H1 (cell line): Measurements from ENCODE around the gene ZNF674. TPM values are rescaled to one million over a fixed set of nuclear protein-coding genes. Genes with fewer than 3 reads are reported as not detected.

Experiments used
- CTCF ChIA-PET: fragments of 300-600 bp; sonication (Branson Sonifier 250); formaldehyde crosslinking; loops from one replicate; lab custom pipeline; 2021; ENCODE audit not compliant: partially characterized antibody; lab: Charles Lee
- POLR2A ChIA-PET: fragments of 300-600 bp; sonication (Branson Sonifier 250); formaldehyde crosslinking; loops from one replicate; lab custom pipeline; 2021; ENCODE audit warnings: inconsistent platforms; ENCODE audit not compliant: partially characterized antibody; lab: Charles Lee
- DNase-seq, 2 experiments: peaks; one replicate each; pipeline versions ENCODE4 v3.0.0 to v3.0.0-alpha.2; 2010 to 2022; ENCODE audit warnings: low spot score in 2 of 2, low read depth in 1 of 2, mixed read lengths in 1 of 2
- FAIRE-seq: peaks from 2 replicates; lab custom pipeline; 2011; peaks lifted over from hg19 to GRCh38; lab: Jason Lieb, UNC
- H2AFZ ChIP-seq: 2 replicates; pipeline ENCODE4 v1.8.1; 2012; ENCODE audit warnings: low read length, inconsistent platforms
- H2AK5ac ChIP-seq: 2 replicates; pipeline ENCODE4 v1.6.1; 2013; ENCODE audit warnings: low read depth, low read length
- H2BK120ac ChIP-seq: replicated peaks from 2 replicates; pipeline ENCODE3; 2013; ENCODE audit warnings: low read depth, low read length, inconsistent platforms
- H2BK12ac ChIP-seq: 2 replicates; pipeline ENCODE4 v1.6.1; 2013; ENCODE audit warnings: low read depth, low read length
- H2BK15ac ChIP-seq: 2 replicates; pipeline ENCODE4 v1.6.1; 2013; ENCODE audit warnings: low read length
- H2BK20ac ChIP-seq: 2 replicates; pipeline ENCODE4 v1.6.1; 2013; ENCODE audit warnings: low read length
- H2BK5ac ChIP-seq: 2 replicates; pipeline ENCODE4 v1.6.1; 2013; ENCODE audit warnings: low read depth, low read length
- H3K14ac ChIP-seq: 2 replicates; pipeline ENCODE4 v1.6.1; 2013; ENCODE audit warnings: inconsistent platforms; ENCODE audit not compliant: insufficient read length
- H3K18ac ChIP-seq: 2 replicates; pipeline ENCODE4 v1.6.1; 2013; ENCODE audit warnings: low read length; ENCODE audit errors: extremely low read depth
- H3K23ac ChIP-seq: 2 replicates; pipeline ENCODE4 v1.6.1; 2013; ENCODE audit warnings: inconsistent platforms; ENCODE audit not compliant: insufficient read length
- H3K23me2 ChIP-seq: 2 replicates; pipeline ENCODE4 v1.6.1; 2013; ENCODE audit warnings: low read depth, low read length
- H3K27ac ChIP-seq: 2 replicates; pipeline ENCODE4 v1.6.1; 2011; ENCODE audit warnings: low read depth, low read length, inconsistent platforms
- H3K27me3 ChIP-seq, 4 experiments: replicated peaks in 1 of 4; 1 replicate in 1 of 4; 2 replicates in 3 of 4; pipeline versions ENCODE4 v1.6.1 to v1.8.1; 2011 to 2013; ENCODE audit warnings: low read length in 3 of 4, mild to moderate bottlenecking in 3 of 4, inconsistent platforms in 2 of 4, mixed read lengths in 2 of 4, moderate library complexity in 1 of 4; ENCODE audit not compliant: control insufficient read depth in 3 of 4, insufficient read depth in 3 of 4; ENCODE audit errors: extremely low read depth in 1 of 4
- H3K36me3 ChIP-seq, 4 experiments: 2 replicates each; pipeline versions ENCODE4 v1.6.1 to v1.8.1; 2011 to 2013; ENCODE audit warnings: mild to moderate bottlenecking in 4 of 4, low read length in 3 of 4, moderate library complexity in 2 of 4, control low read depth in 1 of 4, inconsistent platforms in 1 of 4; ENCODE audit not compliant: insufficient read depth in 4 of 4, control insufficient read depth in 2 of 4
- H3K4ac ChIP-seq: replicated peaks from 2 replicates; pipeline ENCODE3; 2013; ENCODE audit warnings: low read length, low read depth, mixed read lengths, inconsistent platforms; ENCODE audit not compliant: insufficient read length
- H3K4me1 ChIP-seq, 4 experiments: replicated peaks in 1 of 4; 1 replicate in 1 of 4; 2 replicates in 3 of 4; pipeline versions ENCODE4 v1.6.1 to v1.8.1; 2011 to 2013; ENCODE audit warnings: low read length in 3 of 4, inconsistent platforms in 2 of 4, mixed read lengths in 1 of 4; ENCODE audit not compliant: insufficient read depth in 4 of 4, control insufficient read depth in 3 of 4
- H3K4me2 ChIP-seq, 2 experiments: 2 replicates each; pipeline versions ENCODE4 v1.6.1 to v1.8.1; 2011 to 2013; ENCODE audit warnings: low read depth in 2 of 2, low read length in 2 of 2, control low read depth in 1 of 2, inconsistent platforms in 1 of 2, mild to moderate bottlenecking in 1 of 2; ENCODE audit not compliant: insufficient read depth in 1 of 2
- H3K4me3 ChIP-seq, 4 experiments: fragments of 200-600, 300-600 bp in 1 of 4; sonication (generic), shearing (Covaris generic), sonication (Bioruptor Twin) in 1 of 4; 2 replicates each; pipeline versions ENCODE4 v1.5.1 to v1.8.1; 2011 to 2016; ENCODE audit warnings: low read length in 4 of 4, low read depth in 3 of 4, control low read depth in 2 of 4, inconsistent platforms in 2 of 4, mild to moderate bottlenecking in 2 of 4, mixed read lengths in 1 of 4, moderate library complexity in 1 of 4; ENCODE audit not compliant: insufficient read depth in 2 of 4; ENCODE audit errors: extremely low read depth in 1 of 4
- H3K56ac ChIP-seq: replicated peaks from 2 replicates; pipeline ENCODE3; 2013; ENCODE audit warnings: low read depth, mild to moderate bottlenecking, mixed read lengths, low read length, inconsistent platforms; ENCODE audit not compliant: insufficient read length
- H3K79me1 ChIP-seq: 2 replicates; pipeline ENCODE4 v1.6.1; 2013; ENCODE audit warnings: low read depth, low read length, control low read depth
- H3K79me2 ChIP-seq, 2 experiments: 2 replicates each; pipeline versions ENCODE4 v1.6.1 to v1.8.1; 2012 to 2013; ENCODE audit warnings: low read length in 2 of 2, mild to moderate bottlenecking in 2 of 2, inconsistent platforms in 1 of 2; ENCODE audit not compliant: insufficient read depth in 2 of 2, control insufficient read depth in 1 of 2
- H3K9ac ChIP-seq, 4 experiments: replicated peaks in 1 of 4; 1 replicate in 1 of 4; 2 replicates in 3 of 4; pipeline versions ENCODE4 v1.6.1 to v1.8.1; 2011 to 2013; ENCODE audit warnings: low read depth in 3 of 4, low read length in 3 of 4, control low read depth in 2 of 4, mild to moderate bottlenecking in 2 of 4, moderate library complexity in 2 of 4, inconsistent platforms in 1 of 4; ENCODE audit errors: extremely low read depth in 1 of 4
- H3K9me3 ChIP-seq, 2 experiments: 2 replicates each; pipeline versions ENCODE4 v1.6.1 to v1.8.1; 2012 to 2013; ENCODE audit warnings: mild to moderate bottlenecking in 2 of 2, moderate library complexity in 2 of 2, control low read depth in 1 of 2, inconsistent platforms in 1 of 2, low read depth in 1 of 2, low read length in 1 of 2, mixed read lengths in 1 of 2; ENCODE audit not compliant: insufficient read depth in 2 of 2
- H4K20me1 ChIP-seq, 2 experiments: replicated peaks in 1 of 2; 2 replicates each; pipeline versions ENCODE3 to v1.8.1; 2011 to 2013; ENCODE audit warnings: inconsistent platforms in 2 of 2, low read length in 2 of 2, mild to moderate bottlenecking in 1 of 2; ENCODE audit not compliant: insufficient read depth in 2 of 2, control insufficient read depth in 1 of 2
- H4K5ac ChIP-seq: 2 replicates; pipeline ENCODE4 v1.6.1; 2013; ENCODE audit warnings: low read length, low read depth, mixed read lengths, inconsistent platforms; ENCODE audit not compliant: insufficient read length
- H4K8ac ChIP-seq: 2 replicates; pipeline ENCODE4 v1.8.0; 2013; ENCODE audit warnings: mild to moderate bottlenecking, moderate library complexity, low read length, inconsistent platforms; ENCODE audit not compliant: insufficient read depth; ENCODE audit errors: extremely low read depth
- H4K91ac ChIP-seq: replicated peaks from 2 replicates; pipeline ENCODE3; 2013; ENCODE audit warnings: low read length, mixed read lengths, inconsistent platforms; ENCODE audit not compliant: insufficient read length
- ASH2L ChIP-seq: fragments of 200-600, 300-600 bp; sonication (generic); IDR thresholded peaks from one replicate; pipeline ENCODE4 v1.7.1; 2017; ENCODE audit warnings: low read length
- CREB1 ChIP-seq: IDR thresholded peaks from 2 replicates; pipeline ENCODE4 v1.6.1; 2012; ENCODE audit warnings: inconsistent platforms
- EP300 ChIP-seq, 2 experiments: IDR thresholded peaks; 1 replicate in 1 of 2; 2 replicates in 1 of 2; pipeline ENCODE4 v1.6.1; 2011 to 2012; ENCODE audit warnings: low read depth in 2 of 2, low read length in 2 of 2, mild to moderate bottlenecking in 2 of 2, borderline replicate concordance in 1 of 2, inconsistent platforms in 1 of 2, moderate library complexity in 1 of 2
- NRF1 ChIP-seq: IDR thresholded peaks from 2 replicates; pipeline ENCODE4 v1.6.1; 2011; ENCODE audit warnings: mild to moderate bottlenecking, low read depth, low read length, improper control_type of control experiment
- RAD21 ChIP-seq, 2 experiments: IDR thresholded peaks in 1 of 2; conservative IDR thresholded peaks in 1 of 2; 2 replicates each; pipeline ENCODE4 v1.6.1; 2011; ENCODE audit warnings: low read depth in 2 of 2, low read length in 2 of 2, improper control_type of control experiment in 1 of 2, inconsistent platforms in 1 of 2, mild to moderate bottlenecking in 1 of 2, moderate library complexity in 1 of 2
- RFX5 ChIP-seq: IDR thresholded peaks from 2 replicates; pipeline ENCODE4 v1.6.1; 2011; ENCODE audit warnings: low read depth, low read length, improper control_type of control experiment, borderline replicate concordance
- RNF2 ChIP-seq: fragments of 200-900, 300-1000 bp; sonication (generic); IDR thresholded peaks from 2 replicates; pipeline ENCODE4 v1.7.1; 2016; ENCODE audit warnings: borderline replicate concordance, low read depth, mild to moderate bottlenecking, antibody characterized with exemption, low read length; ENCODE audit not compliant: poor library complexity, severe bottlenecking; ENCODE audit errors: missing control alignments
- SAP30 ChIP-seq: fragments of 300-600 bp; sonication (generic); IDR thresholded peaks from 2 replicates; pipeline ENCODE4 v1.7.1; 2012; ENCODE audit warnings: low read length, moderate library complexity, mild to moderate bottlenecking, inconsistent platforms; ENCODE audit not compliant: insufficient read depth, insufficient replicate concordance
- SIX5 ChIP-seq: IDR thresholded peaks from 2 replicates; pipeline ENCODE4 v1.6.1; 2011; ENCODE audit warnings: mild to moderate bottlenecking, low read depth, low read length
- TEAD4 ChIP-seq: IDR thresholded peaks from 2 replicates; pipeline ENCODE4 v1.6.1; 2012; ENCODE audit warnings: low read depth, low read length, inconsistent platforms, mixed read lengths
- USF2 ChIP-seq: IDR thresholded peaks from 2 replicates; pipeline ENCODE4 v1.6.1; 2011; ENCODE audit warnings: low read length, improper control_type of control experiment
- polyA plus RNA-seq, 7 experiments: library from polyadenylated mRNA; depleted of rRNA in 3 of 7; stranded (reverse) in 5 of 7; unstranded in 2 of 7; fragments of >200 nt in 5 of 7; fragments of 200-250 nt in 2 of 7; gene quantifications; 1 replicate in 5 of 7; 2 replicates in 1 of 7; 4 replicates in 1 of 7; pipeline versions ENCODE4 v1.2.1 to v1.2.3, GENCODE V29; 2011 to 2013; ENCODE audit warnings: missing spikeins in 2 of 7, mixed read lengths in 2 of 7
- total RNA-seq: library from RNA; stranded (reverse); fragmentation: NEBNext Ultra II Directional; extraction: Animal tissue kit (Norgen Biotek cat#: 25700); gene quantifications from 2 replicates; pipeline ENCODE4 v1.2.1, GENCODE V29; 2021

The ZNF674 gene
- total and polyA plus RNA-seq, 2 of the 8 experiments (the other 6 are each of a cell fraction or from before 2014, with no cell fraction given), result 2.0 to 7.4 TPM

GRCh38 chrX:46569621-46570020, 24.4 kb upstream of the ZNF674 start:
- Histone ChIP-seq H3K4me3 (no peak overlapping the region), H2BK5ac (no peak overlapping the region), H2AFZ (no peak overlapping the region), H3K4me2 (no peak overlapping the region), H4K91ac (no peak overlapping the region), H4K5ac (no peak overlapping the region), H3K23me2 (peaks cover 3% of the 10 kb centered on the region), H2BK120ac (no peak overlapping the region), H3K79me2 (no peaks in the 10 kb centered on the region; a peak in 1 of 4 replicates), H3K14ac (no peak overlapping the region), H3K9ac (no peak overlapping the region), H3K23ac (no peak overlapping the region), H3K27ac (no peak overlapping the region), H3K56ac (no peak overlapping the region), H2BK12ac (no peak overlapping the region), H4K8ac (no peak overlapping the region), H3K27me3 (no peaks in the 10 kb centered on the region), H3K9me3 (no peaks in the 10 kb centered on the region), H3K4me1 (peaks cover 0 to 5% (median 0%) of the 10 kb centered on the region in 4 experiments; a peak in 1 of 7 replicates), H3K36me3 (no peaks in the 10 kb centered on the region), H2AK5ac (no peak overlapping the region), H2BK20ac (no peak overlapping the region), H4K20me1 (no peaks in the 10 kb centered on the region), H2BK15ac (no peak overlapping the region), H3K79me1 (no peaks in the 10 kb centered on the region), H3K18ac (no peak overlapping the region), H3K4ac (no peak overlapping the region)
- TF ChIP-seq RNF2 (no peak), EP300 (IDR thresholded peaks at IDR 0.05; ENCODE audit: borderline replicate concordance in 1 of 2, low read depth in 2 of 2, low read length in 2 of 2) (no peak), NRF1 (no peak), ASH2L (no peak), RAD21 (IDR thresholded peaks at IDR 0.05 in 1 of 2, conservative IDR thresholded peaks at IDR 0.05 in 1 of 2; ENCODE audit: low read depth in 2 of 2, low read length in 2 of 2) (no peak), USF2 (no peak), CREB1 (no peak), SAP30 (no peak), RFX5 (no peak), TEAD4 (no peak), SIX5 (no peak)
- DNase-seq, result no peak
- no peak for FAIRE-seq
- CTCF ChIA-PET, result no interaction called here
- POLR2A ChIA-PET, result interaction anchor here (0.6 to 1.7 kb wide), 2 partner anchors 18 to 23 kb away, joined by 3 to 4 read pairs; no protein-coding TSS in a partner anchor
